Measurements from ENCODE around the gene TADA2B. TPM values are rescaled to one million over a fixed set of nuclear protein-coding genes. Genes with fewer than 3 reads are reported as not detected.
"Not testable (repeated sequence)": the region's sequence is repeated elsewhere in the genome, so short reads cannot be mapped to it uniquely, and the experiment has no call there.

Gene TADA2B
- total RNA-seq, 2 donors from 2014 or later, result 34.5 to 41.2 TPM

DNA sequence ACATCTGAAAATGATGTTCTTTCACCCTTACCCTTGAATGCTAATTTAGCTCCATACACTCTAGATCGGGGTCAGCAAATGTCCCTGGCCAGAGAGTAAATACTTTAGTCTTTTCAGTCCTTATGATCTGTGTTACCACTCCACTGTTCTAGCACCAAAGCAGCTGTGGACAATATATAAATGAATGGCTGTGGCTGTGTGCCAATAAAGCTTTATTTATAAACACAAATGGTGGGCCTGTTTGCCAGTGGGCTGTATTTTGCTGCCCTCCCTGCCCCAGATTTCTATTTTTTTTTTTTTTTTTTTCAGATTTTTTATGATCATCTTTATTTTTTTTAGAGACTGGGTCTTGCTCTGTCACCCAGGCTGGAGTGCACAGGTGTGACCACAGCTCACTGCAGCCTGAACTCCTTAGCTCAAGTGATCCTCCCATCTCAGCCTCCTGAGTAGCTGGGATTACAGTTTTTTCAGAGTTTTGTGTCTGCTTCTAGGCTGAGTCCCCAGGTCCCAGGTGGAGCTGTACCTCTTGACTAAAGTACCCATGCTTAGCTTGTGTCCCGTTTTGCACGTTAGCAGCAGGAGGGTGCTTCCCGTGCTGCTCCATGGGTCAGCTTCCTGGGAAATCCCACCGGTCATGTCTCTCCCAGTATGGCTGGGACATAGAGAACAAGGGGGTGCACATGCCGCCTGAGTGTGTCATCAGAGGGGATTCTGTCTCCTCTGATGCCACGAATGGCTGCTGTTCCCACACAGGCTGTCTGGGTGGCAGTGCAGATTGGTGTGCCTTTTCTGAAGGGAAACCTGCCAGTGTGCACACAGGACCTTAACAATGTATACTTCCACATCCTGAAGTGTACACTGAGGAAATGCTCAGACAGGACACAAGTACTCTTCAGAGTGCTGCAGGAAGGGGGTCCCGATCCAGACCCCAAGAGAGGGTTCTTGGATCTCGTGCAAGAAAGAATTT, 40.7 kb downstream of the TADA2B start:
- Histone ChIP-seq H3K36me3 (no peaks in the 10 kb centered on the region), H3K27me3 (replicated peaks; ENCODE audit: insufficient read depth) (no peaks in the 10 kb centered on the region), H3K9me3 (no peaks in the 10 kb centered on the region), H3K4me3 (no peak overlapping the region), H3K4me1 (replicated peaks) (no peaks in the 10 kb centered on the region), H3K27ac (no peak overlapping the region)
- intact Hi-C loops (cut with DNase I), result no loop called here
- DNase-seq (ENCODE audit: low spot score), result no peak
- WGBS, result 78% methylated on average over 9 of the region's 9 CpGs
- no peak for TF ChIP-seq POLR2AphosphoS5 (IDR thresholded peaks at IDR 0.05)
- TF ChIP-seq POLR2A (IDR thresholded peaks at IDR 0.05), result no peak
- TF ChIP-seq, protein P1, sequence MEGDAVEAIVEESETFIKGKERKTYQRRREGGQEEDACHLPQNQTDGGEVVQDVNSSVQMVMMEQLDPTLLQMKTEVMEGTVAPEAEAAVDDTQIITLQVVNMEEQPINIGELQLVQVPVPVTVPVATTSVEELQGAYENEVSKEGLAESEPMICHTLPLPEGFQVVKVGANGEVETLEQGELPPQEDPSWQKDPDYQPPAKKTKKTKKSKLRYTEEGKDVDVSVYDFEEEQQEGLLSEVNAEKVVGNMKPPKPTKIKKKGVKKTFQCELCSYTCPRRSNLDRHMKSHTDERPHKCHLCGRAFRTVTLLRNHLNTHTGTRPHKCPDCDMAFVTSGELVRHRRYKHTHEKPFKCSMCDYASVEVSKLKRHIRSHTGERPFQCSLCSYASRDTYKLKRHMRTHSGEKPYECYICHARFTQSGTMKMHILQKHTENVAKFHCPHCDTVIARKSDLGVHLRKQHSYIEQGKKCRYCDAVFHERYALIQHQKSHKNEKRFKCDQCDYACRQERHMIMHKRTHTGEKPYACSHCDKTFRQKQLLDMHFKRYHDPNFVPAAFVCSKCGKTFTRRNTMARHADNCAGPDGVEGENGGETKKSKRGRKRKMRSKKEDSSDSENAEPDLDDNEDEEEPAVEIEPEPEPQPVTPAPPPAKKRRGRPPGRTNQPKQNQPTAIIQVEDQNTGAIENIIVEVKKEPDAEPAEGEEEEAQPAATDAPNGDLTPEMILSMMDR (IDR thresholded peaks at IDR 0.05), result no peak

DNA sequence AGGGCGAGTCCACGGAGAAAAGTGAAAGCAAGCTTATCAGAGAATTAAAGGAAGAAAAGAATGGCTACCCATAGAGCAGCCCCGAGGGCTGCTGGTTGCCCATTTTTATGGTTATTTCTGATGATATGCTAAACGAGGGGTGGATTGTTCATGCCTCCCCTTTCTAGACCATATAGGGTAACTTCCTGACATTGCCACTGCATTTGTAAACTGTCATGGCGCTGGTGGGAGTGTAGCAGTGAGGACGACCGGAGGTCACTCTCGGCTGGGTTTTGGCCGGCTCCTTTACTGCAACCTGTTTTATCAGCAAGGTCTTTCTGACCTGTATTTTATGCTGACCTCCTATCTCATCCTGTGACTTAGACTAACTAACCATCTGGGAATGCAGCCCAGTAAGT, 41.4 kb downstream of the TADA2B start:
- H3K36me3 ChIP-seq; DNase-seq (ENCODE audit: low spot score); H3K4me1 ChIP-seq (replicated peaks); intact Hi-C loops (cut with DNase I); H3K27me3 ChIP-seq (replicated peaks; ENCODE audit: insufficient read depth); H3K9me3 ChIP-seq; H3K4me3 ChIP-seq; H3K27ac ChIP-seq: not testable (repeated sequence)
- WGBS, result 58% methylated on average over 9 of the region's 9 CpGs

DNA sequence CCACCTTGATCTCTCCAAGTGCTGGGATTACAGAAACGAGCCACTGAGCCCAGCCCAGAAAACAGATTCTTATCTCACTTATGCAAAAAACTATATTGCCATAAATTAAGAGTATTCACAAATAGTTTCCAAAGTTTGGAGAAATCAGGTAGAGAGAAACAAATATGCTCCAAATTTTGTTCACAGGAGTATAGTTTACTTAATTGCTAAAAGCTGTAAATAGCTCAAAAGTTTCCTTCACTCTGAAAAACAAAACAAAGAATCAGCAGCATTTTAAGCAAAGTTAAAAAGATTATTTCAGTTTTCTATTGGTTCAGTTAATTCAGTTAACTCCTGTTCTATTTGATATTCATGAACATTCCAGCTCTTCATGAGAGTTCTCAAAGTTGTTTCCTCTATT, 43.2 kb downstream of the TADA2B start:
- intact Hi-C loops (cut with DNase I), result no loop called here

DNA sequence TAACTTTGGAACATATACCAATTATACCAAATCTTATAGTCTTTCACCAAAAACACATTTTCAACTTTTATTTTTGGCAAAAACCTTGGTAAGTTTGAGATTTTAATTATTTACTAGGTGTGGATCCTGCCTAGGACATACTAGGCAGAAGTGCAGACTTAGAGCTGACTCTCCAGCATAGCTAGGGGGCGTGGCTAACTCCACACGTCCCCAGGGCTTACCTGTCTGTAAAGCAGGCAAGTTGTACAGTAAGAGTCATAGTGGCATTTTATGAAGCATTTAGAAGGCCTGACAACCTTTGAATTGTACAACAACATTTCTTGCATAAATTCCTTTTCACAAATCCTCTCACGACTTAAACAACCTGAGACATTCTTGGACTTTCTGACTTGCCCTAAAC, 43.9 kb downstream of the TADA2B start:
- Histone ChIP-seq H3K9me3 (no peaks in the 10 kb centered on the region), H3K27me3 (replicated peaks; ENCODE audit: insufficient read depth) (no peaks in the 10 kb centered on the region), H3K4me1 (replicated peaks) (no peaks in the 10 kb centered on the region), H3K36me3 (no peaks in the 10 kb centered on the region), H3K4me3 (no peak overlapping the region), H3K27ac (no peak overlapping the region)
- TF ChIP-seq POLR2A (IDR thresholded peaks at IDR 0.05), result no peak
- TF ChIP-seq POLR2AphosphoS5 (IDR thresholded peaks at IDR 0.05), result no peak
- TF ChIP-seq, protein P1 (IDR thresholded peaks at IDR 0.05), result no peak
- DNase-seq (ENCODE audit: low spot score), result no peak
- WGBS, result 77% methylated on average over 3 of the region's 3 CpGs
- intact Hi-C loops (cut with DNase I), result no loop called here

More for the DNA sequence above, 43.2 kb downstream of the TADA2B start:
- H3K27me3 ChIP-seq (replicated peaks; ENCODE audit: insufficient read depth), result no peaks in the 10 kb centered on the region
- no peak overlapping the region for H3K27ac ChIP-seq
- no peak for DNase-seq (ENCODE audit: low spot score)
- H3K4me3 ChIP-seq, result no peak overlapping the region
- TF ChIP-seq, protein P1 (IDR thresholded peaks at IDR 0.05), result no peak
- TF ChIP-seq POLR2A (IDR thresholded peaks at IDR 0.05) (no peak), POLR2AphosphoS5 (IDR thresholded peaks at IDR 0.05) (no peak)
- no peaks in the 10 kb centered on the region for H3K9me3 ChIP-seq
- H3K4me1 ChIP-seq (replicated peaks), result no peaks in the 10 kb centered on the region
- WGBS, result 15% methylated on average over 1 of the region's 1 CpG
- no peaks in the 10 kb centered on the region for H3K36me3 ChIP-seq

DNA sequence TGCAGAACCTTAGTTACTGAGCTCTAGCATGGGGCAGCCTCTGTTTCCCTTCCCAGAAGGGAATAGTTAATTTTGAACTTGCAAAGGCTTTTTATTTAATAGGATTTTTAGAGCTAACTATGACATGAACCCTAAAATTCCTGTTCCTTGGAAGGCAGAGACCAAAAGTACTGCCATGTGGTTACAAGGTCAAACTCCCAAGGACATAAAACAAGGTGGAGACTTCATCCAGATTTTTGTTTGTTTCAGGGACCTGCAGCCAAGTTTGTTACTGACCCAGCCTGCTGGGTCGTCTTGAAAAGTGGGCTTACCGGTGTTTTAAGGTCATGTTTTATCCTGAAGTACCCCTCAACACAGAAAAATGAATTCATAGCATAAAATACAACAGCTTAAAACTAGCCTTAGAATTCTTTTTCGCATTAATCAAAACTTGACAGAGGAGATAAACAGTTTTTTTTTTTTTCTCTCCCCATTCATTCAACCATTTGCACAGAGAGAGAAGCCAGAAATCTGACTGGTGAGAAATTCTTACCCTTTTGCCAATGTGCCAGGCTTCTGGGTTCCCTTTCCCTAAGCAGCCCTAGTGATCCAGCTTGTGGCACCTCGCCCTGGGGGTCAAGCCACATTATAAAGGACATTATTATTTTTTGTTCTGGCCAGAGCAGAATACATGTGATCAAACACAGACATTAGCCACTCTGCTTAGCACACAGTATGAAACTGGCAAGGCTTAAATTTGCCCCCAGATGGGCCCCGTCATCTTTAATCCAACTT, 46.2 kb downstream of the TADA2B start:
- no peak for DNase-seq (ENCODE audit: low spot score)
- intact Hi-C loops (cut with DNase I), result no loop called here
- Histone ChIP-seq H3K9me3 (no peaks in the 10 kb centered on the region), H3K27ac (no peak overlapping the region), H3K36me3 (no peaks in the 10 kb centered on the region), H3K4me3 (no peak overlapping the region), H3K27me3 (replicated peaks; ENCODE audit: insufficient read depth) (no peaks in the 10 kb centered on the region), H3K4me1 (replicated peaks) (no peaks in the 10 kb centered on the region)
- WGBS, result 23% methylated on average over 5 of the region's 5 CpGs
- TF ChIP-seq POLR2A (IDR thresholded peaks at IDR 0.05), result no peak
